ENCODE measurements around the gene CDK5RAP3.
"Not testable (repeated sequence)": the region's sequence is repeated elsewhere in the genome, so short reads cannot be mapped to it uniquely, and the experiment has no call there.

The CDK5RAP3 gene, protein sequence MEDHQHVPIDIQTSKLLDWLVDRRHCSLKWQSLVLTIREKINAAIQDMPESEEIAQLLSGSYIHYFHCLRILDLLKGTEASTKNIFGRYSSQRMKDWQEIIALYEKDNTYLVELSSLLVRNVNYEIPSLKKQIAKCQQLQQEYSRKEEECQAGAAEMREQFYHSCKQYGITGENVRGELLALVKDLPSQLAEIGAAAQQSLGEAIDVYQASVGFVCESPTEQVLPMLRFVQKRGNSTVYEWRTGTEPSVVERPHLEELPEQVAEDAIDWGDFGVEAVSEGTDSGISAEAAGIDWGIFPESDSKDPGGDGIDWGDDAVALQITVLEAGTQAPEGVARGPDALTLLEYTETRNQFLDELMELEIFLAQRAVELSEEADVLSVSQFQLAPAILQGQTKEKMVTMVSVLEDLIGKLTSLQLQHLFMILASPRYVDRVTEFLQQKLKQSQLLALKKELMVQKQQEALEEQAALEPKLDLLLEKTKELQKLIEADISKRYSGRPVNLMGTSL

DNA sequence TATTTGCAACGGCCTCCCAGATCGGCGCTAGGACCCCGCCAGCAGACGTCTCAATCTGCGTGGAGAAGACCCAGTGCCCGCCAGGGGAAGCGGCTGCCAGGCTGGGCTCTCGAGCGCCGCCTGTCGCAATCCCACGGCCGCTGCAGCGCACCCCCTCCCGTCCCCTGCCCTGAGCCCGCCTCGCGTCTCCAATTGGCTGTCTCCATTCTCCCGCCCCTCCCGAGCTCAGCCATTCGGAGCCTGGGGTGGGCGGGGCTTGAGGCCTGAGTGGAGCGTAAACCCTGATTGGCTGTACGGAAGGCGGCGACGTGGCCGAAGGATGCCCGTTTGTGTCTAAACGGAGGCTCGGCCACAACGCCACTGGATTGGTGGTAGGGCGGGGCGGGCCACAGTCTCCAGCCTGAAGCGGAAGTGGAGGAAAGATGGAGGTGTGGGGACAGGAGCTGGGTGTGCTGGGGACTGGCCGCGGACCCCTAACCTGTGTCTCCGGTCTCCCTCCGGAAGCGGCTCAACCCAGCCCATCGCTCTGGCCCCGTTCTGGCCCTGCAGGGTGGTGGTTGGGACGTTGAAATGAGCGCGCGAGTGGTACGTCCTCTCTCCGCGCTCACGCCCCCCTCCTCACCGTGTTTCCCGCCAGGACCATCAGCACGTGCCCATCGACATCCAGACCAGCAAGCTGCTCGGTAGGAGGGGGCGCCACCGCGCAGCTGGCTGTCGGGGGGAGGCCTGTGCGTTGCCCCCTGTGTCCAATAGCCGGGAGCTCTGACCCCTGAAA lies at the start of gene CDK5RAP3:
Gene CDK5RAP3, plus strand, starts transcription at position 389 of the 775 bp plus-strand sequence. Its CDS starts 34 bp downstream, at position 423.
- DNase-seq (ENCODE audit: low read depth, low spot score) = peak; percentile 96

- DNase-seq (ENCODE audit: low read depth, low spot score) = no peak
Observed at GRCh38 chr17:47924785-47925677, 45.9 kb upstream of the CDK5RAP3 start.

DNA sequence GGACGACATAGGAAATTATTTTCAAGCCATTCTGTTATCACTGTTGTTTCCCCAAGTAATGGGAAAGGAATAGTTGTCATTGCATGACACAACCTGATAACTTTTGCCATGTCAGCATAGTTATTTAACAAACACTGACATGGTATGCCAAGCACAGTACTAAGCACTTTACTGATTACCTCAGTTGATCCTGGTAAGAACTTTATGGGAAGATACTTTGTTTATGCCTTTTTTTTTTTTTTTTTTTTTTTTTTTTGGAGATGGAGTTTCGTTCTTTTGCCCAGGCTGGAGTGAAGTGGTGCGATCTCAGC lies 45.3 kb upstream of the CDK5RAP3 start:
- DNase-seq (ENCODE audit: low read depth, low spot score) = no peak

DNA sequence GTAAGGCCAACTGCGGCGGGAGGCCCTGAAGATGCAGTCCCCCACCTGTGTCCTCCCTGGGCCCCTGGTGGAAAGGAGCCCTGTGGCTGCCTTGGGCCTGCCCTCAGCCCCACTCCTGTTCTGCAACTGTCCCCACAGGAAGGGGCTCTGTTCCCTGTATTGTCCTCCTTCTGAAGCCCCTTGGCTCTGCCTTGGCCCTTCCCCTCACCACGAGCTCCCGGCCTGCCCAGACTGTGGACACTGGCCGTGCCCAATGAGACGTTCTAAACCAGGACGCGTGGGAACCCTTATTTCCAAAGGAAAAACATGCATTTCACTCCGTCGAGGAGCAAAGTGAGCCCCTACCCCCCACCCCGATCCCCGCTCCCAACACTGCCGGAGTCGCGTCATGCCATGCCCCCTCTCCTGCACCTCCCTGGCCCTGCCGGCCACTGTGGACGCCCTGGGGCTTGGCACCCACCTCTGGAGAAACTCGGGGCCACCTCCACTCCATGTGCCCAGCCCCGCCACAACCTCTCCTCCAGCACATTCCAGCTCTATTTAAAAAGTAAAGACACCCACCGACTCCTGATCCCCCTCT lies 43.0 kb upstream of the CDK5RAP3 start:
- no peak for DNase-seq (ENCODE audit: low read depth, low spot score)

DNA sequence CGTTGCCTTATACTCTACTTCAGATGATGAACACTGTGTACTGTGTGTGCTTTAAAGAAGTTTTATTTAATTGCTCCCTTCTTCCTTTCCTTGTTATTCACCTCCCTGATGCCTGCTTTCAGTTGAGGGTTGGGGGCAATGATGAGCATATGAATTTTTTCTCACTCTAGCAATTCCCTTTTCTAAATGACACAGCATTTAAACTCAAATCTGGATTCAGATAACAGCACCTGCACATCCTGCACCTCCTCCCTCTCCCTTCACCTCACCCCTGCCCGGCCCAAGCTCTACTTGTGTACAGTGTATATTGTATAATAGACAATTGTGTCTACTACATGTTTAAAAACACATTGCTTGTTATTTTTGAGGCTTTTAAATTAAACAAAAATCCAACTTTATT lies 42.5 kb upstream of the CDK5RAP3 start:
- DNase-seq (ENCODE audit: low read depth, low spot score) = no peak

DNA sequence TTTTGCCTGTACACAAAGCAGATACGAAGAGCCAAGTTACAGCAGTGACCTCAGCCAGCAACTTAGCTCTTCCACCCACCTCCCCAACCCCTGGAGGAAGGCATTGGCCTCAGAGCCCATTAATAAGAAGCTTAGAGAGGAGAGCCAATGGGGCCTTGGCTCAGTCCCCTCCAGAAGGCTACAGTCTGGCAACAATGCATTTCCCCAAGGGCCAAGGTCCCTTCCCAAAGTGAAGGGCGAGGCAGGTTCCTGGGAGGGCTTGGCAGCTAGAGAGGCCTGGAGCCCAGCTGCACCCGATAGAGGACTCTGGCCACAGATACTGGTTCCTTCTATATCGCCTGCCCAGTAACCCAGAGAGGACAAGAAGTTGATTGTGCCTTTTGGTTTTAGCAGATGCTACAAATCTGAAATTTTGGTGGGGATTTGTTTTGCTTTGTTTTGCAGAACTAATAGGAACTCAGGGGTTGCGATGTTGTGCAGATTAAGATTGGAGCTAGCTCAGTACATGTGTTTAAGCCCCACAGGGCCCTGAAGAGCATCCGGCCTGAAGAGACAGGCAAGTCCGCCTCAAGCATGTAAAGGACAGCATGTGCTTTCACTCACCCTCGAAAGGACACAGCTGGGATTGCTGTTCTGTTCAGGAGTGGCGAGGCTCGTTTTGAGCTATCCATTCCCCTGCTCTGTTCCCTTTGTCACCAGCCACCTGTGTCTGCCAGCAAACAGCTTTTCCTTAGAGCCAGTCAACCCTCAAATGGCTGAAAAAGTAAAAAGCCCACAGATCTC lies 41.5 kb upstream of the CDK5RAP3 start:
- DNase-seq (ENCODE audit: low read depth, low spot score) = no peak

DNA sequence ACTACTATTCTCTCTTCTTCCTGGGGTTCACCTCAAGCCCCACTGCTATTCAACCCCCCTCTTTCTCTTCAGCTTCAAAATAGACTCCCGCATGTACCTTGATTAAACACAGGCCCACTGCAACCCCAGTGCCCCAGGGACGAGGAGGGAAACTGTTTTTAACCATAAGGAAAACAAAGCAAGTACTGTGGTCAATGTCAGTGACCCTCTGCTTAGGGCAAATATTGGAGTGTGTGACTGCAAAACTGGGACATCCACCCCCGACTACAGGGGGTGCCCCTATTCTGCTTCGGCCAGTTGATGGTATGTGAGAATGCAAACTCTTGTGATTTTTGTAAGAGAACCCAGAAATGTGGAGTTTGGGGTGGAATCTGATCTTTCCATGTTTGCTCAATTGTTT lies 39.1 kb upstream of the CDK5RAP3 start:
- DNase-seq (ENCODE audit: low read depth, low spot score) = no peak

DNA sequence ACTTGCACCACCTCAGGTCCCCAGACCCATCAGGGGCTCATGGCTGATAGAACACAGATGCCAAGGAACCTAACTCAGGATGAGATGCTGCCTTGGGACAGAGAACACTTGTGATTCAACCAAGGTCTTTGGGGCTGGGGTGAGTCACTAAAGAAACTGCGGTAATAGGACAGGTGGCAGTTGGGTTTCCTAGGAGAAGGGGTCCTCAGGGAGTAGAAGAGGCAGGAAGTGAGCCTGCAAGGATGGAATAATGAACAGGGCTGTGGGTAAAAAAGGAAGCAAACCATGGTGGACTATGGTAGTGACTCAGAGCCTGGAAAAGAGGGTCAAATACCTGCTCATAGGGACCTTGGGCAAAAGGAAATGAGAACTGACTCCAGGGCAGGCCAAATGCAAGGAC lies 36.1 kb upstream of the CDK5RAP3 start:
- no peak for DNase-seq (ENCODE audit: low read depth, low spot score)

GRCh38 chr17:47935468-47935867 lies 35.4 kb upstream of the CDK5RAP3 start:
- not testable (repeated sequence) for DNase-seq (ENCODE audit: low read depth, low spot score)

DNA sequence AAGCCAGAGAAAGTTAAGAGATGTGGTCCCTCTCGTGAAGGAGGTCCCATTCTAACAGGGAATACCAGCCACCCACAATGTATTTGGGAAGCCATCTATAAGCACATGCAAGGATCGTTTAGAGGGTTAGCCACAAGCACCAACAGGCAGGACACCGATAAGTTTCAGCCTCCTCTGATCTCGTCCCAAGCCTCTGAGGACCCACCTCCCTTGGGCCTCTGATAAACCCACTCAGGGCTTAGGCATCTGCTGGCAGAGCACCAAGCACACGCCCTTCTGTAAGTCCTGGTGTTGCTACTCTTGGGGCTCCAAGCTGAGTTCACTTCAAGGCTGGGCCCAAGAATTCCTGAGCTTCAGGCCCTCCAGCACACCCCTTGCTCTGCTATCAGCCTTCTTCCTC lies 35.0 kb upstream of the CDK5RAP3 start:
- DNase-seq (ENCODE audit: low read depth, low spot score) = no peak

DNA sequence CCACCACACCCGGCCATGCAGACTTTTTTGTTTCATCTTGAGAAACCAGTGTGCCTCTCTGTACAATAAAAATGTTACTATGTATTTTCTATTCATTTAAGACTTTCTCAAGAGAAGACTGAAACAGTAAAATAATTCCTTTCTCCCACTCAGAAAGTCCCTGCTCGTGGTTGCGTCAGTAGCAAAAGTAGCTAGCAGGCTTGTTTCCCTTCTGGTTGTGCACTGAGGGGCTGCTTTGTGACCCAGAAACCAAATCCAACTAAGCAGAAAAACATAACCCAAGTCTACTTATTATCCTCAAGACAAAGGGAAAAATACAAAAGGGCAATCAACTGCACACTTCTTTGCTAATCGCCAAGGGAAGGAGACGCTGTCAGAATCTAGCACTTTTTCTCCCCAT lies 33.0 kb upstream of the CDK5RAP3 start:
- DNase-seq (ENCODE audit: low read depth, low spot score) = no peak

- peak; percentile 91 for DNase-seq (ENCODE audit: low read depth, low spot score)
Observed at GRCh38 chr17:47941246-47942095, 29.4 kb upstream of the CDK5RAP3 start, which contains the start of gene PNPO. TSS of gene PNPO (plus strand) at chr17:47941571. CDS start at chr17:47941676, 105 bp downstream.

DNA sequence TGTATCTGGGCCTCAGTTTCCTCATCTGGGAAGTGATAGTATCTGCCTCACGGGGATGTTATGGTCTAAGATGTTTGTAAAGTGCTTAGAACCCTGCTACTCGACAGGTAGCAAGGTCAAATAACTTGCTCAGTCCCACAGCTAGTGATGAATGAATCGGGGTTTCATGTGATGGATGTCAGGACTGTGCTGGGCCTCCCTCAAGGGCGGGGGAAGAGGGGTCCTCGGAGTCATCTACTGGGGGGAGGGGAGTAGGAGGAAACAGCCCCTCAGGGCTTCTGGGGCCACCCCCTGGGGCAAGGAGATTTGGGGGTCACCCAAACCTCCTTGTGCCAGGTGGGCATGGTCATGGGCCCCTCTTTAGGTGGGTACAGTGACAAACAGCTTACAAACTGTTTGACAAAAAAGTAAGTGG lies 28.8 kb upstream of the CDK5RAP3 start:
- no peak for DNase-seq (ENCODE audit: low read depth, low spot score)

DNA sequence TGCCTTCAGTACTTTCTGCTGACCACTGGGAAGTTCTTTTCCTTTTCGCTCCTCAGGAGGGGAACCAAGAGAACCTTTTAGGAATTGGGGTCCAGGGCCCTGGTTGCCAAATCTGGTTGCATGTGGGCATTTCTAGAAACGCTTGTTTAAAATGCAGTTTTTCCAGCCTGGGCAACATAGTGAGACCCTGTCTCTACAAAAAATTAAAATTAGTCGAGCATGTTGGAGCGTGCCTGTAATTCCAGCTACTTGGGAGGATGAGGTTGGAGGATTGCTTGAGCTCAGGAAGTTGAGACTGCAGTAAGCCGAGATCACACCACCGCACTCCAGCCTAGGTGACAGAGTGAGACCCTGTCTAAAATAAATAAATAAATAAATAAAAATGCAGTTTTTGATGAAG lies 28.3 kb upstream of the CDK5RAP3 start:
- DNase-seq (ENCODE audit: low read depth, low spot score) = no peak

GRCh38 chr17:47945080-47945479 lies 25.8 kb upstream of the CDK5RAP3 start:
- no peak for DNase-seq (ENCODE audit: low read depth, low spot score)

- DNase-seq (ENCODE audit: low read depth, low spot score) = no peak
Observed at GRCh38 chr17:47945529-47946508, 25.1 kb upstream of the CDK5RAP3 start.

DNA sequence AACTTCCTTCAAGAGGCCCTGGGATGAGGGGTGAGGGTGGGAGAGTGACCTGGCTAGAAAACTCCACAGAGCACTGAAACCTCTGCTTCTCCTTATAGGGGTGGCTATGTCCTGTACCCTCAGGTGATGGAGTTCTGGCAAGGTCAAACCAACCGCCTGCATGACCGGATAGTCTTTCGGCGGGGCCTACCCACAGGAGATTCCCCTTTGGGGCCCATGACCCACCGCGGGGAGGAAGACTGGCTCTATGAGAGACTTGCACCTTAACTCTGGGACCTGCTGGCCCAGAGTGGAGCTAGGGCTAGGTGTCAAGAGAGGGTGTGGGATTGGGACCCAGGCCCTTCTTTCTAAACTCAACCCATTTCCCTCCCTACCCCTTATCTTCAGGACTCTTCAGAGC lies 24.4 kb upstream of the CDK5RAP3 start:
- DNase-seq (ENCODE audit: low read depth, low spot score) = no peak

DNA sequence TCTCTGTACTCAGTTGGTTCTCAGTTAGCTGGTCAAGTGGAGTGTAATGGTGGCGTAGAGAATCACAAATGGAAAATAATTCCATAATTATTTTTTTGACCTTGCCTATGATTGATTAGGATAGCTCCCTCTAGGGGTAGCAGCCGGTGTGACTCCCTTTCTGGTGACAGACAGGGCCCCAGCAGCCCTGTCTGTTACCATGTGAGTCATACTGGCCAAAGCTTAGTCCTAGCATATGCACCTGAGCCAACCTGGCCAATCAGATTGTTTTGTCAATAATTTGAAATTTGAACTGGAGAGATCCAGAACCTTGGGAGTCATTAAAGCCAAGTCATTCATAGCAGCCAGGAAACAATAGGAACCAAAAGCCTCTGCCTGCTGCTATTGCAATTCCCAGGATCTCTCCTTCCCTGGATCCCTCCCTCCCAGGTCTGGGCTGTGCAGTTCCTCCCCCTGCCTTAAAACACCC lies 23.9 kb upstream of the CDK5RAP3 start:
- peak; percentile 55 for DNase-seq (ENCODE audit: low read depth, low spot score)
